Stimulated activated CD4-positive, alpha-beta T cell treated with anti-CD3 and anti-CD28 coated beads, Interleukin-1b, Interleukin-23, amount 100 ng/mL, for 48 hours (primary cell): ENCODE measurements around the gene CCRL2.
"Not testable (repeated sequence)": the region's sequence is repeated elsewhere in the genome, so short reads cannot be mapped to it uniquely, and the experiment has no call there.

ENCODE experiments used
- DNase-seq: peaks from one replicate; pipeline ENCODE4 v3.0.0-alpha.2; 2020

Gene CCRL2

GRCh38 chr3:46380471-46381221, 26.4 kb upstream of the CCRL2 start:
- no peak for DNase-seq

- no peak for DNase-seq
Measured at GRCh38 chr3:46381625-46382024, 25.4 kb upstream of the CCRL2 start.

GRCh38 chr3:46383211-46383950, 23.7 kb upstream of the CCRL2 start:
- no peak for DNase-seq

- no peak for DNase-seq
Measured at GRCh38 chr3:46383951-46384330, 23.1 kb upstream of the CCRL2 start.

GRCh38 chr3:46386205-46386604, 20.9 kb upstream of the CCRL2 start:
- no peak for DNase-seq

GRCh38 chr3:46388847-46389246, 18.2 kb upstream of the CCRL2 start:
- DNase-seq: not testable (repeated sequence)

GRCh38 chr3:46389306-46389705, 17.8 kb upstream of the CCRL2 start:
- DNase-seq: no peak

- not testable (repeated sequence) for DNase-seq
Measured at GRCh38 chr3:46391526-46391925, 15.5 kb upstream of the CCRL2 start.

- DNase-seq: no peak
Measured at GRCh38 chr3:46393011-46393410, 14.0 kb upstream of the CCRL2 start.

- DNase-seq: no peak
Measured at GRCh38 chr3:46393554-46394434, 13.3 kb upstream of the CCRL2 start.

GRCh38 chr3:46395210-46395661, 11.8 kb upstream of the CCRL2 start:
- no peak for DNase-seq

- no peak for DNase-seq
Measured at GRCh38 chr3:46395766-46396530, 11.1 kb upstream of the CCRL2 start.

- DNase-seq: no peak
Measured at GRCh38 chr3:46397111-46397510, 9.9 kb upstream of the CCRL2 start.

GRCh38 chr3:46398186-46398955, 8.7 kb upstream of the CCRL2 start:
- DNase-seq: no peak

GRCh38 chr3:46399098-46399497, 8.0 kb upstream of the CCRL2 start:
- no peak for DNase-seq

GRCh38 chr3:46399557-46399956, 7.5 kb upstream of the CCRL2 start:
- DNase-seq: no peak

- no peak for DNase-seq
Measured at GRCh38 chr3:46400000-46400734, 6.9 kb upstream of the CCRL2 start.

- DNase-seq: no peak
Measured at GRCh38 chr3:46400846-46401245, 6.2 kb upstream of the CCRL2 start.

- DNase-seq: no peak
Measured at GRCh38 chr3:46401579-46401978, 5.5 kb upstream of the CCRL2 start.

GRCh38 chr3:46402902-46403301, 4.2 kb upstream of the CCRL2 start:
- not testable (repeated sequence) for DNase-seq
